ENCODE data around the gene CRB2. TPM values are rescaled to one million over a fixed set of nuclear protein-coding genes. Genes with fewer than 3 reads are reported as not detected.

The CRB2 gene
- total and polyA plus RNA-seq, 2 of the 13 experiments (the other 11 are each of a cell fraction or from before 2014, with no cell fraction given), result 0.01 to 0.29 TPM

DNA sequence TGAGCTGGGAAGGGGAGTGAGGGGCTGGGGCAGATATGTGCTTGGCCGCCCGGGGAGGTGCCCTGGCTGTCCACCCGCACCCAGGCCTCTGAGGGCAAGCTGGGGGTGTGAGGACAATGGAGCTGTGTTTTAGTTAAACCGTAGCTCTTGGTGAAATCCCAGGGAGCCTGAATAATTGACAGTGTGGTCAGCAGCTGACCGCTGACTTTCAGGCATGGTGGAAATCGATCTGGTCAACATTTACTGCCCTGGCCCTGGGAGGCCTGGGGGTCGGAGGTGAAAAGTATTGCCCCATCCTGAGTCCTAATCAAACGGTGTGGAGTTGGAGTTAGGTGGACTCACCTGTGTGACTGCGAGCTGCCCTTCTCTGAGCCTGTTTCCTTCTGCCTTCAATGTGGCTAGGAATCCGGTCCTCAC lies 31.2 kb upstream of the CRB2 start (continued):
- TF ChIP-seq NR2F1 (CRISPR knock-in tag; IDR thresholded peaks at IDR 0.05) (peak; percentile 93 to 96), SAFB2 (CRISPR knock-in tag; IDR thresholded peaks at IDR 0.05; ENCODE audit: borderline replicate concordance, low read depth) (no peak), ZNF709 (CRISPR knock-in tag; IDR thresholded peaks at IDR 0.05) (0 out of 2 replicates have a peak, but pooled peaks have one; percentile 28), ZNF678 (CRISPR knock-in tag; IDR thresholded peaks at IDR 0.05) (no peak), ZNF713 (CRISPR knock-in tag; IDR thresholded peaks at IDR 0.05) (no peak), SMARCC2 (IDR thresholded peaks at IDR 0.05) (no peak), MEIS2 (CRISPR knock-in tag; IDR thresholded peaks at IDR 0.05) (peak; percentile 88; the same call in 1 of the 2 replicates), ETV5 (CRISPR knock-in tag; IDR thresholded peaks at IDR 0.05; ENCODE audit: borderline replicate concordance) (peak; percentile 49; the same call in 1 of the 2 replicates), HNF4G (IDR thresholded peaks at IDR 0.05; ENCODE audit: borderline replicate concordance, low read depth, low read length) (peak; percentile 68; the same call in 1 of the 2 replicates), HNF4G (CRISPR knock-in tag; IDR thresholded peaks at IDR 0.05; ENCODE audit: borderline replicate concordance, low read depth) (peak; percentile 81), ZNF577 (CRISPR knock-in tag; IDR thresholded peaks at IDR 0.05; ENCODE audit: borderline replicate concordance, low read depth) (no peak), ZNF703 (CRISPR knock-in tag; IDR thresholded peaks at IDR 0.05; ENCODE audit: borderline replicate concordance) (0 out of 2 replicates have a peak, but pooled peaks have one; percentile 40), ZBTB21 (CRISPR knock-in tag; IDR thresholded peaks at IDR 0.05) (no peak), GATAD2A (CRISPR knock-in tag; IDR thresholded peaks at IDR 0.05) (peak; percentile 96), RXRA (CRISPR knock-in tag; IDR thresholded peaks at IDR 0.05) (peak; percentile 82; the same call in 1 of the 2 replicates), ZNF510 (CRISPR knock-in tag; IDR thresholded peaks at IDR 0.05; ENCODE audit: low read depth) (no peak), ATF7 (IDR thresholded peaks at IDR 0.05) (no peak), ATF7 (CRISPR knock-in tag; IDR thresholded peaks at IDR 0.05) (peak; percentile 61; the same call in 1 of the 2 replicates), NCOR1 (IDR thresholded peaks at IDR 0.05; ENCODE audit: borderline replicate concordance, low read length) (peak; percentile 40; the same call in 1 of the 2 replicates), NCOA2 (CRISPR knock-in tag; IDR thresholded peaks at IDR 0.05) (peak; percentile 85), ZSCAN9 (CRISPR knock-in tag; IDR thresholded peaks at IDR 0.05; ENCODE audit: borderline replicate concordance) (peak; percentile 88), XRCC5 (optimal IDR thresholded peaks at IDR 0.05; ENCODE audit: low read length) (no peak), ZNF720 (CRISPR knock-in tag; IDR thresholded peaks at IDR 0.05) (no peak), ZFP1 (CRISPR knock-in tag; IDR thresholded peaks at IDR 0.05) (0 out of 2 replicates have a peak, but pooled peaks have one; percentile 59), GABPB1 (CRISPR knock-in tag; IDR thresholded peaks at IDR 0.05) (peak; percentile 46), TRIM24 (CRISPR knock-in tag; IDR thresholded peaks at IDR 0.05) (0 out of 2 replicates have a peak, but pooled peaks have one; percentile 45), SSRP1 (CRISPR knock-in tag; IDR thresholded peaks at IDR 0.05) (no peak)
- TF ChIP-seq, protein P1, sequence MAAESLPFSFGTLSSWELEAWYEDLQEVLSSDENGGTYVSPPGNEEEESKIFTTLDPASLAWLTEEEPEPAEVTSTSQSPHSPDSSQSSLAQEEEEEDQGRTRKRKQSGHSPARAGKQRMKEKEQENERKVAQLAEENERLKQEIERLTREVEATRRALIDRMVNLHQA (CRISPR knock-in tag; IDR thresholded peaks at IDR 0.05), result no peak
- TF ChIP-seq, protein P2, sequence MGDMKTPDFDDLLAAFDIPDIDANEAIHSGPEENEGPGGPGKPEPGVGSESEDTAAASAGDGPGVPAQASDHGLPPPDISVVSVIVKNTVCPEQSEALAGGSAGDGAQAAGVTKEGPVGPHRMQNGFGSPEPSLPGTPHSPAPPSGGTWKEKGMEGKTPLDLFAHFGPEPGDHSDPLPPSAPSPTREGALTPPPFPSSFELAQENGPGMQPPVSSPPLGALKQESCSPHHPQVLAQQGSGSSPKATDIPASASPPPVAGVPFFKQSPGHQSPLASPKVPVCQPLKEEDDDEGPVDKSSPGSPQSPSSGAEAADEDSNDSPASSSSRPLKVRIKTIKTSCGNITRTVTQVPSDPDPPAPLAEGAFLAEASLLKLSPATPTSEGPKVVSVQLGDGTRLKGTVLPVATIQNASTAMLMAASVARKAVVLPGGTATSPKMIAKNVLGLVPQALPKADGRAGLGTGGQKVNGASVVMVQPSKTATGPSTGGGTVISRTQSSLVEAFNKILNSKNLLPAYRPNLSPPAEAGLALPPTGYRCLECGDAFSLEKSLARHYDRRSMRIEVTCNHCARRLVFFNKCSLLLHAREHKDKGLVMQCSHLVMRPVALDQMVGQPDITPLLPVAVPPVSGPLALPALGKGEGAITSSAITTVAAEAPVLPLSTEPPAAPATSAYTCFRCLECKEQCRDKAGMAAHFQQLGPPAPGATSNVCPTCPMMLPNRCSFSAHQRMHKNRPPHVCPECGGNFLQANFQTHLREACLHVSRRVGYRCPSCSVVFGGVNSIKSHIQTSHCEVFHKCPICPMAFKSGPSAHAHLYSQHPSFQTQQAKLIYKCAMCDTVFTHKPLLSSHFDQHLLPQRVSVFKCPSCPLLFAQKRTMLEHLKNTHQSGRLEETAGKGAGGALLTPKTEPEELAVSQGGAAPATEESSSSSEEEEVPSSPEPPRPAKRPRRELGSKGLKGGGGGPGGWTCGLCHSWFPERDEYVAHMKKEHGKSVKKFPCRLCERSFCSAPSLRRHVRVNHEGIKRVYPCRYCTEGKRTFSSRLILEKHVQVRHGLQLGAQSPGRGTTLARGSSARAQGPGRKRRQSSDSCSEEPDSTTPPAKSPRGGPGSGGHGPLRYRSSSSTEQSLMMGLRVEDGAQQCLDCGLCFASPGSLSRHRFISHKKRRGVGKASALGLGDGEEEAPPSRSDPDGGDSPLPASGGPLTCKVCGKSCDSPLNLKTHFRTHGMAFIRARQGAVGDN (CRISPR knock-in tag; IDR thresholded peaks at IDR 0.05), result peak; percentile 73
- TF ChIP-seq, protein P3, sequence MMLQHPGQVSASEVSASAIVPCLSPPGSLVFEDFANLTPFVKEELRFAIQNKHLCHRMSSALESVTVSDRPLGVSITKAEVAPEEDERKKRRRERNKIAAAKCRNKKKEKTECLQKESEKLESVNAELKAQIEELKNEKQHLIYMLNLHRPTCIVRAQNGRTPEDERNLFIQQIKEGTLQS (CRISPR knock-in tag; IDR thresholded peaks at IDR 0.05), result peak; percentile 26; the same call in 1 of the 2 replicates
